HG03460 (cell line): Measurements from ENCODE around the gene GDF7.

ENCODE experiments used
- ATAC-seq: cut with Tn5 transposase; IDR thresholded peaks from one replicate; pipeline ENCODE4 v1.9.1; 2021; ENCODE audit not compliant: unreplicated experiment

Gene GDF7

GRCh38 chr2:20643060-20643459 is 23.9 kb upstream of the GDF7 start:
- no peak for ATAC-seq

GRCh38 chr2:20643826-20644225 is 23.1 kb upstream of the GDF7 start:
- no peak for ATAC-seq

- ATAC-seq, result no peak
Observed at GRCh38 chr2:20645301-20645701, 21.6 kb upstream of the GDF7 start.

- ATAC-seq, result no peak
Observed at GRCh38 chr2:20645761-20646160, 21.2 kb upstream of the GDF7 start.

GRCh38 chr2:20646446-20646845 is 20.5 kb upstream of the GDF7 start:
- ATAC-seq, result no peak

GRCh38 chr2:20647211-20647610 is 19.7 kb upstream of the GDF7 start:
- ATAC-seq, result no peak

GRCh38 chr2:20647738-20648137 is 19.2 kb upstream of the GDF7 start:
- no peak for ATAC-seq

GRCh38 chr2:20648206-20648605 is 18.7 kb upstream of the GDF7 start:
- ATAC-seq, result no peak

- ATAC-seq, result no peak
Observed at GRCh38 chr2:20648831-20649230, 18.1 kb upstream of the GDF7 start.

GRCh38 chr2:20649576-20649975 is 17.4 kb upstream of the GDF7 start:
- no peak for ATAC-seq

- no peak for ATAC-seq
Observed at GRCh38 chr2:20649976-20650375, 17.0 kb upstream of the GDF7 start.

- ATAC-seq, result peak; percentile 8
Observed at GRCh38 chr2:20650393-20650876, 16.5 kb upstream of the GDF7 start.

GRCh38 chr2:20650877-20651730 is 15.8 kb upstream of the GDF7 start, which contains the start of gene HS1BP3:
TSS of gene HS1BP3 (minus strand) at chr2:20651098. CDS start at chr2:20651063, 35 bp downstream.
- peak; percentile 96 for ATAC-seq

GRCh38 chr2:20651731-20652099 is 15.2 kb upstream of the GDF7 start:
- no peak for ATAC-seq

- no peak for ATAC-seq
Observed at GRCh38 chr2:20652141-20652540, 14.8 kb upstream of the GDF7 start.

- no peak for ATAC-seq
Observed at GRCh38 chr2:20652673-20653575, 14.0 kb upstream of the GDF7 start.

- no peak for ATAC-seq
Observed at GRCh38 chr2:20653695-20654534, 13.0 kb upstream of the GDF7 start.

- no peak for ATAC-seq
Observed at GRCh38 chr2:20654535-20654813, 12.5 kb upstream of the GDF7 start.

- ATAC-seq, result no peak
Observed at GRCh38 chr2:20656561-20656960, 10.4 kb upstream of the GDF7 start.

- no peak for ATAC-seq
Observed at GRCh38 chr2:20657522-20658235, 9.3 kb upstream of the GDF7 start.
